ENCODE results near the gene AQP2. TPM values are rescaled to one million over a fixed set of nuclear protein-coding genes. Genes with fewer than 3 reads are reported as not detected.

Gene AQP2
- total RNA-seq, 2 experiments from 2014 or later: not detected

DNA sequence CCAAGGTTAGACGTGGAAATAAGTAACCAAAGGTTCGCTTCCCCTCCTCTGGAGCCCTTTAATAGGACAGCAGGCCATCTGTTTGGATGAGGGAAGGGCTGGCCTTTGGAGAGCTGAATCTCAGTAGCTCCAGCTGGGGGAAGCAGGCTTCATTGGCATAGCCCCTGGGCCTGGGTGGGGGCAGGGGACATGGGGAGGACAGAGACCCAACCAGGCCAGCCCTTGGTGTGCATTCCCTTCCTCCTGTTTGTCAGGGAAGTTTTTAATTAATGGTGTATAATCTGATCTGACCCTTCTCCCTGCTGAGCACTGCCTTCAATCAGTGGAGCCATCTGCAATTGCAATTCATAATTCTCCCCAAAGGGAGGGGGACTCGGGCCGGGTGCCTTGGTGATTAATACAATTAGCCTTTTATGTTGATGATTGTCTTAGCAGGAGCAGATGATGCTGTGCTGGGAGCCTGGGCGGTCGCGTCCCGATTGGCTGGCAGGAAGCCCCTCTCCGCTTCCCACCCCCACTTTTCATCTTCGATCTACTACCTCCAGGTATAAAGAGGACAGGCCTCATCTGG, 28.6 kb downstream of the AQP2 start:
- ChIA-PET CTCF (interaction anchor here (1.0 to 10.4 kb wide), 5 partner anchors 13 to 77 kb away, joined by 3 to 106 read pairs (median 5); no protein-coding TSS in a partner anchor), POLR2A (no interaction called here)
- DNase-seq: no peak
- intact Hi-C loops (cut with micrococcal nuclease): no loop called here
- Mint-ChIP-seq H3K4me1 (ENCODE audit: low read depth) (no peaks in the 10 kb centered on the region), H3K9me3 (no peaks in the 10 kb centered on the region), H3K36me3 (ENCODE audit: low read depth) (no peaks in the 10 kb centered on the region), H3K27me3 (no peaks in the 10 kb centered on the region), H3K27ac (no peak overlapping the region), H3K4me3 (no peak overlapping the region)
- TF ChIP-seq, protein P1, sequence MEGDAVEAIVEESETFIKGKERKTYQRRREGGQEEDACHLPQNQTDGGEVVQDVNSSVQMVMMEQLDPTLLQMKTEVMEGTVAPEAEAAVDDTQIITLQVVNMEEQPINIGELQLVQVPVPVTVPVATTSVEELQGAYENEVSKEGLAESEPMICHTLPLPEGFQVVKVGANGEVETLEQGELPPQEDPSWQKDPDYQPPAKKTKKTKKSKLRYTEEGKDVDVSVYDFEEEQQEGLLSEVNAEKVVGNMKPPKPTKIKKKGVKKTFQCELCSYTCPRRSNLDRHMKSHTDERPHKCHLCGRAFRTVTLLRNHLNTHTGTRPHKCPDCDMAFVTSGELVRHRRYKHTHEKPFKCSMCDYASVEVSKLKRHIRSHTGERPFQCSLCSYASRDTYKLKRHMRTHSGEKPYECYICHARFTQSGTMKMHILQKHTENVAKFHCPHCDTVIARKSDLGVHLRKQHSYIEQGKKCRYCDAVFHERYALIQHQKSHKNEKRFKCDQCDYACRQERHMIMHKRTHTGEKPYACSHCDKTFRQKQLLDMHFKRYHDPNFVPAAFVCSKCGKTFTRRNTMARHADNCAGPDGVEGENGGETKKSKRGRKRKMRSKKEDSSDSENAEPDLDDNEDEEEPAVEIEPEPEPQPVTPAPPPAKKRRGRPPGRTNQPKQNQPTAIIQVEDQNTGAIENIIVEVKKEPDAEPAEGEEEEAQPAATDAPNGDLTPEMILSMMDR (IDR thresholded peaks at IDR 0.05): no peak
- ATAC-seq: no peak

GRCh38 chr12:49979791-49980190, 29.3 kb downstream of the AQP2 start:
- intact Hi-C loops (cut with micrococcal nuclease): no loop called here
- POLR2A ChIA-PET: interaction anchor here (0.6 to 0.7 kb wide), 2 partner anchors 55 to 463 kb away, joined by 3 to 5 read pairs; no protein-coding TSS in a partner anchor
- TF ChIP-seq, protein P1 (IDR thresholded peaks at IDR 0.05): no peak
- Mint-ChIP-seq H3K27me3 (no peaks in the 10 kb centered on the region), H3K36me3 (ENCODE audit: low read depth) (no peaks in the 10 kb centered on the region), H3K4me3 (no peak overlapping the region), H3K27ac (no peak overlapping the region), H3K4me1 (ENCODE audit: low read depth) (no peaks in the 10 kb centered on the region), H3K9me3 (no peaks in the 10 kb centered on the region)
- ATAC-seq (no peak), DNase-seq (no peak)
- CTCF ChIA-PET: interaction anchor here (1.0 to 10.4 kb wide), 3 partner anchors 13 to 34 kb away, joined by 5 to 106 read pairs (median 22); no protein-coding TSS in a partner anchor

DNA sequence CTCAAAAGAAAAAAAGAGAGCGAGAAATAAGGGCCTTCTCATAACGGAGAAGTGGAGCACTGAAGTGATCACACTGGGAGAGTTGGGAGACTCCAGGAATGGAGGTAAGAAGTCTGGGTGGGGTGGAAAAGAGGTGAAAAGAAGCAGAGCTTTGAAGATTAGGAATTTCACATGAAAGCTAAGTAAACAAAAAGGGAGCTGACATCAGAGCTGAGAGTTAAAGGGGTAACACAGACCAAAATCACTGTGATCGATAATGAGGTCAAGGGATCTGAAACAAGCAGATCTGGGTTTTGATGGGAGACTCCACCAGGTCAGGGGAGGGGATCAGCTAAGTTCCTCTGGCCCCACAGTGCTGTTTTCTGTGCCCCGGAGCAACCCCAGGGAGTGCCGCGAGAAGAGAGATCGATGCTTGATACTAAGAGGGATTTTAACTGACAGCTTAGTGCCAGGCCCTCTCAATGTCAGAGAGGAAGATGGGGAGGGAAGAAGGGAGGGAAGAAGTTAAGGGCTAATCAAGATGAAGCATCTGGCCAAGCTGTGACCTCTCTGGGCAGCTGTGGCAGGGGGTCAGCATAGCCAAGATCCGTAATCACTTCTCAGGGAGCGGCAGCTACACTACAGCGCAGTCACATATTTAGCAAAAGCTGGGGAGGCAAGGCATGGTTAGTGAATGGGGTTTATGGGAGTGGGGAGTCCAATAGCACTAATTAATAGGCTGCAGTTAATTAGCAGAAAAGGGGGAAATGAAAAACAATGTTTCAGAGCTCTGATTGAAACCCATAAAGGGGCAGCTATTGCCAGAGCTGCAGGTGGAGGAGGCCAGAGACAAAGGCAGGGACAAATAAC, 30.2 kb downstream of the AQP2 start:
- ATAC-seq (no peak), DNase-seq (no peak)
- Mint-ChIP-seq H3K36me3 (ENCODE audit: low read depth) (no peaks in the 10 kb centered on the region), H3K9me3 (no peaks in the 10 kb centered on the region), H3K27me3 (no peaks in the 10 kb centered on the region), H3K4me3 (no peak overlapping the region), H3K4me1 (ENCODE audit: low read depth) (no peaks in the 10 kb centered on the region), H3K27ac (no peak overlapping the region)
- intact Hi-C loops (cut with micrococcal nuclease): no loop called here
- POLR2A ChIA-PET: interaction anchor here (0.6 to 1.0 kb wide), 3 partner anchors 13 to 462 kb away, joined by 3 to 4 read pairs (median 3); no protein-coding TSS in a partner anchor
- CTCF ChIA-PET: interaction anchor here (0.5 to 10.4 kb wide), 7 partner anchors 14 to 131 kb away, joined by 3 to 106 read pairs (median 3); partner anchors contain the start of gene COX14
- TF ChIP-seq, protein P1 (IDR thresholded peaks at IDR 0.05): no peak

GRCh38 chr12:49982246-49983087, 31.9 kb downstream of the AQP2 start:
- H3K4me1 Mint-ChIP-seq (ENCODE audit: low read depth): peaks cover 4% of the 10 kb centered on the region
- H3K9me3 Mint-ChIP-seq: no peaks in the 10 kb centered on the region
- no peak for DNase-seq
- H3K27ac Mint-ChIP-seq: no peak overlapping the region
- ATAC-seq: no peak
- CTCF ChIA-PET: interaction anchor here (0.8 to 10.4 kb wide), 6 partner anchors 16 to 86 kb away, joined by 3 to 106 read pairs (median 4); no protein-coding TSS in a partner anchor
- TF ChIP-seq, protein P1 (IDR thresholded peaks at IDR 0.05): no peak
- H3K4me3 Mint-ChIP-seq: no peak overlapping the region
- POLR2A ChIA-PET: no interaction called here
- no peaks in the 10 kb centered on the region for H3K27me3 Mint-ChIP-seq
- H3K36me3 Mint-ChIP-seq (ENCODE audit: low read depth): peaks cover 2% of the 10 kb centered on the region
- intact Hi-C loops (cut with micrococcal nuclease): no loop called here
